ENCODE measurements around the gene NEXMIF.
"Not testable (repeated sequence)": the region's sequence is repeated elsewhere in the genome, so short reads cannot be mapped to it uniquely, and the experiment has no call there.

NEXMIF gene

GRCh38 chrX:74788545-74789086, 136.6 kb downstream of the NEXMIF start:
- DNase-seq: no peak

- DNase-seq: no peak
Observed at GRCh38 chrX:74784629-74785028, 140.6 kb downstream of the NEXMIF start.

- DNase-seq: no peak
Observed at GRCh38 chrX:74781507-74782034, 143.7 kb downstream of the NEXMIF start.

- DNase-seq: no peak
Observed at GRCh38 chrX:74779175-74779574, 146.1 kb downstream of the NEXMIF start.

GRCh38 chrX:74774988-74775387, 150.3 kb downstream of the NEXMIF start:
- no peak for DNase-seq

DNA sequence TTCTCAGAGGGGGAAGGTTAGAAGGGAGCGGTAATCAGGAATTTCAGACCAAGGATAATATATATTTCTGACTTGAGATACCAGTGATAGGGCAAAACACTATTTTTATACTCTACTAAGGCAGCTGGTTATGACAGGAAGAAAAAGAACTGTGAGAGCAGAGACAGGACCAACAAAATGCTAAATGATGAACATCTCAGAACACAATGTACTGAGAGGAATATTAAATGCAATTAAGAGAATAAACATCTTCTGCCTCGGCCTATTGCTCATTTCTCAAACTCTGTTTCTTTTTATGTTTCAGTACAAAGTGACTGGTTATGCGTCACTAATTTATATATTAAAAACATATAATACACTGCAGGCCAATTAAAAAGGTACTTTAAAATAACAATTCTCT, 188.8 kb downstream of the NEXMIF start:
- no peak for DNase-seq

DNA sequence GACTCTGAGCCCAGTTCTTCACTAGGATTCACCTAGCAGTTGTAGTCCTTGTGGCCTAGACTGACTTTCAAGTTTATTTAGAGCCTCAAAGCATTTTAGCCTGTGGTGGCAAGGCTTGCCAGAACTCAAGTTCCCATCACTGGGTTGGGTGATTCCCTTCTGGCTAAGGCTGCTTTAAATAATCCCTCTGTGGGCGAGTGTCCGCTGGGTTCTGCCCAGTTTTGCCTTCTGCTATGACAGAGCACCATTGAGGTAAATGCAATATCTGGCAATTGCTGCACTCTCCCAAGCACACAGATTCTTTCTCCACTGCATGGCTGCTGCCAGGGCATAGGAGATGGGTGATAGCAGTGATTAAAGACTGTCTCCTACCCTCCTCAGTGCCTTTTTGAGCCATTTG, 220.0 kb downstream of the NEXMIF start:
- DNase-seq: no peak

- DNase-seq: not testable (repeated sequence)
Observed at GRCh38 chrX:74701343-74701742, 223.9 kb downstream of the NEXMIF start.

DNA sequence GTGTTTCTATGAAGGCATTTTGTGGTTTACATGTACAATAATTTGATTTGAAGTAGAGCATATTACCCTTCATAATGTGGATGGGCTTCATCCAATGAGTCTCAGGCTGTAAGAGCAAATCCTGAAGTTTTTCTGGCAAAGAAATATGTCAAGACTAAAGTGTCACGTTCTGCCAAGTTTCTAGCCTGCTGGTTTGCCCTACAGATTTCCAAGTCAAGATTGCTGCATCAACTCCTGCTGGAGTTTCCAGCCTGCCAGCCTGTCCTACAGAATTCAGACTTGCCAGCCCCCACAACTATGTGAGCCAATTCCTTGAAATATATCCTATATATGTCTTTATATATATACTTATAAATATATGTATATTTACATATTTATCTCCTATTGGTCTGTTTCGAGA, 240.8 kb downstream of the NEXMIF start:
- no peak for DNase-seq

Measured in NCI-H446 treated with DMSO at 0.1 percent for 48 hours (cell line).